A549 (cell line): ENCODE measurements around the gene UROC1. TPM values are rescaled to one million over a fixed set of nuclear protein-coding genes. Genes with fewer than 3 reads are reported as not detected.

Experiments
- ATAC-seq, 2 experiments: fragments of 200-7000 bp in 1 of 2; fragments of >200 bp in 1 of 2; cut with Nextera tagmentation in 1 of 2; cut with Tn5 transposase in 1 of 2; 3 replicates each; pipeline versions ENCODE4 v1.8.0 to v1.9.1; 2018 to 2020; ENCODE audit warnings: mild to moderate bottlenecking in 1 of 2, moderate library complexity in 1 of 2
- CTCF ChIA-PET: fragments of 300-600 bp; sonication (Branson Sonifier 250); formaldehyde crosslinking; extraction: SDS; loops from one replicate; lab custom pipeline; 2021; ENCODE audit warnings: antibody characterized with exemption, inconsistent platforms; lab: Yijun Ruan, JAX
- POLR2A ChIA-PET: fragments of 350-600 bp; formaldehyde crosslinking; extraction: SDS; loops from one replicate; lab custom pipeline; 2021; ENCODE audit warnings: antibody characterized with exemption, inconsistent platforms; lab: Yijun Ruan, JAX
- DNase-seq, 2 experiments: peaks; one replicate each; pipeline versions ENCODE4 v3.0.0 to v3.0.0-alpha.2; 2011 to 2016; ENCODE audit warnings: low read depth in 1 of 2, low spot score in 1 of 2
- FAIRE-seq: peaks from 2 replicates; lab custom pipeline; 2011; peaks lifted over from hg19 to GRCh38; lab: Jason Lieb, UNC
- H3K27ac ChIP-seq, 2 experiments: fragments of >200 bp; sonication (Bioruptor Twin); formaldehyde crosslinking; 3 replicates each; pipeline ENCODE4 v1.5.1; 2016 to 2017
- H3K4me1 ChIP-seq: fragments of >200 bp; sonication (Bioruptor Twin); formaldehyde crosslinking; 3 replicates; pipeline ENCODE4 v1.6.1; 2016
- H3K4me2 ChIP-seq: fragments of >200 bp; sonication (Bioruptor Twin); formaldehyde crosslinking; 3 replicates; pipeline ENCODE4 v1.6.1; 2016
- H3K4me3 ChIP-seq: fragments of >200 bp; sonication (Bioruptor Twin); formaldehyde crosslinking; 3 replicates; pipeline ENCODE4 v1.5.1; 2016
- H3K9me3 ChIP-seq: fragments of >200 bp; sonication (Bioruptor Twin); formaldehyde crosslinking; 3 replicates; pipeline ENCODE4 v1.6.1; 2016
- BCL3 ChIP-seq: fragments of >200 bp; sonication (Bioruptor Twin); formaldehyde crosslinking; IDR thresholded peaks from 3 replicates; pipeline ENCODE4 v1.6.1; 2016
- CBX2 ChIP-seq: fragments of 200-600 bp; sonication (generic); IDR thresholded peaks from 2 replicates; pipeline ENCODE4 v1.6.1; 2016; ENCODE audit warnings: low read depth, mild to moderate bottlenecking, borderline replicate concordance
- CEBPB ChIP-seq, 2 experiments: fragments of >200 bp in 1 of 2; sonication (Bioruptor Twin) in 1 of 2; formaldehyde crosslinking in 1 of 2; IDR thresholded peaks; 2 replicates each; pipeline ENCODE4 v1.6.1; 2012 to 2016
- CHD2 ChIP-seq: fragments of 150-350 bp; IDR thresholded peaks from 2 replicates; pipeline ENCODE4 v1.6.1; 2014; ENCODE audit warnings: low read length; ENCODE audit not compliant: partially characterized antibody
- FOXS1 ChIP-seq: fragments of 250-450 bp; sonication (Bioruptor Pico); IDR thresholded peaks from 2 replicates; pipeline ENCODE4 v1.5.0; 2020; ENCODE audit warnings: mild to moderate bottlenecking, moderate library complexity
- GATA3 ChIP-seq: IDR thresholded peaks from 2 replicates; pipeline ENCODE4 v1.6.1; 2012; ENCODE audit warnings: borderline replicate concordance
- HDAC2 ChIP-seq: fragments of 200-600 bp; sonication (generic); IDR thresholded peaks from 2 replicates; pipeline ENCODE4 v1.6.1; 2016
- HMGXB4 ChIP-seq: fragments of 250-450 bp; sonication (Bioruptor Pico); IDR thresholded peaks from 2 replicates; pipeline ENCODE4 v1.5.0; 2021; ENCODE audit warnings: mild to moderate bottlenecking, moderate library complexity, borderline replicate concordance
- HOXB5 ChIP-seq: fragments of 250-450 bp; sonication (Bioruptor Pico); IDR thresholded peaks from 2 replicates; pipeline ENCODE4 v1.5.0; 2020; ENCODE audit warnings: mild to moderate bottlenecking, moderate library complexity
- KDM5A ChIP-seq: fragments of 200-600 bp; sonication (generic); IDR thresholded peaks from 2 replicates; pipeline ENCODE4 v1.6.1; 2016; ENCODE audit warnings: antibody characterized with exemption, mild to moderate bottlenecking
- MAFK ChIP-seq: fragments of 450-650 bp; IDR thresholded peaks from 2 replicates; pipeline ENCODE4 v1.6.1; 2014; ENCODE audit not compliant: partially characterized antibody
- MYC ChIP-seq: IDR thresholded peaks from 2 replicates; pipeline ENCODE4 v1.6.1; 2012; ENCODE audit warnings: mild to moderate bottlenecking, inconsistent platforms, low read length, improper control_type of control experiment, borderline replicate concordance
- POLR2A ChIP-seq: IDR thresholded peaks from 2 replicates; pipeline ENCODE4 v1.6.1; 2012; ENCODE audit warnings: mild to moderate bottlenecking, low read length
- POLR2AphosphoS2 ChIP-seq: conservative IDR thresholded peaks from 2 replicates; pipeline ENCODE4 v1.6.1; 2012; ENCODE audit warnings: low read length, improper control_type of control experiment, inconsistent platforms
- RAD21 ChIP-seq, 2 experiments: fragments of >200 bp in 1 of 2; sonication (Bioruptor Twin) in 1 of 2; formaldehyde crosslinking in 1 of 2; IDR thresholded peaks in 1 of 2; conservative IDR thresholded peaks in 1 of 2; 2 replicates in 1 of 2; 3 replicates in 1 of 2; pipeline ENCODE4 v1.6.1; 2012 to 2018; ENCODE audit warnings: inconsistent platforms in 1 of 2
- RARB ChIP-seq: fragments of 250-450 bp; sonication (Bioruptor Pico); IDR thresholded peaks from 2 replicates; pipeline ENCODE4 v1.8.0; 2021; ENCODE audit warnings: mild to moderate bottlenecking, moderate library complexity
- RFX5 ChIP-seq: fragments of 450-650 bp; IDR thresholded peaks from 2 replicates; pipeline ENCODE4 v1.7.1; 2014; ENCODE audit warnings: antibody characterized with exemption, mild to moderate bottlenecking, moderate library complexity
- ZSCAN20 ChIP-seq: fragments of 250-450 bp; sonication (Bioruptor Pico); IDR thresholded peaks from 2 replicates; pipeline ENCODE4 v1.8.0; 2022; ENCODE audit warnings: mild to moderate bottlenecking, moderate library complexity
- WGBS: methylation state at CpG from one replicate; pipeline ENCODE4 v1.1.6; 2017; ENCODE audit errors: missing lambda C conversion rate; 5-methylcytosine and 5-hydroxymethylcytosine counted together
- polyA plus RNA-seq, 4 experiments: library from polyadenylated mRNA; depleted of rRNA in 3 of 4; stranded (reverse); fragments of >200 nt; fragmentation: RNase III in 1 of 4; extraction: RNeasy Plus Mini Kit Qiagen cat#74134 plus additional on column Dnase treatment in 1 of 4; gene quantifications; 2 replicates in 3 of 4; 3 replicates in 1 of 4; pipeline ENCODE4 v1.2.3, GENCODE V29; 2011 to 2017
- TF ChIP-seq, protein P1 (sequence below): fragments of >200 bp; sonication (Bioruptor Twin); formaldehyde crosslinking; IDR thresholded peaks from 2 replicates; pipeline ENCODE4 v1.6.1; 2016
- TF ChIP-seq, protein P2 (sequence below): IDR thresholded peaks from 2 replicates; pipeline ENCODE4 v1.6.1; 2012; ENCODE audit warnings: low read depth, borderline replicate concordance
- TF ChIP-seq, protein P3 (sequence below): fragments of 200-600 bp; sonication (generic); IDR thresholded peaks from 2 replicates; pipeline ENCODE4 v1.6.1; 2016; ENCODE audit warnings: antibody characterized with exemption, mild to moderate bottlenecking, moderate library complexity

Gene UROC1
- polyA plus RNA-seq, 2 of the 4 experiments (the other 2 are of a cell fraction): not detected

DNA sequence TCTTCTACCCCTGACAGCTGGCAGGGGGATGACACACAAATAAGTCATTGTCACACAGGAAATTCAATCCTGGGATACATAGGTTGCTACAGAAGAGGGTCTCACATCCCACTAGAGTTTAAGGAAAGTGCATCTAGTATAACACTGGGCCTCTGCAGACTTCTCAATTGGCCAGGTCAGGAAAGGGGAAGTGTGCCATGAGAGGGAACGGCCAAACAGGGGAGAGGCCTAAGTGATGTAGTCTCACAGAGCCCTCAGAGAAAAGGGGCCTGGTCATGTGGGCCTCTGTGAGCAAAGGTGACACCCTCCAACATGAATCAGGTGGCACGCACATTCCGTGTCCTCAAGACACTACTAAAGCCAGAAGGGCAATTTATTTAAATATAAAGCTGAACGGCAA lies 53.1 kb downstream of the UROC1 start:
- Histone ChIP-seq H3K27ac (no peak overlapping the region), H3K4me2 (no peak overlapping the region), H3K4me3 (no peak overlapping the region), H3K4me1 (no peaks in the 10 kb centered on the region), H3K9me3 (no peaks in the 10 kb centered on the region)
- ATAC-seq: no peak
- TF ChIP-seq MYC (no peak), CEBPB (IDR thresholded peaks at IDR 0.05) (no peak), BCL3 (no peak), POLR2A (no peak), POLR2AphosphoS2 (no peak), GATA3 (no peak), FOXS1 (CRISPR knock-in tag) (no peak), RARB (CRISPR knock-in tag) (no peak), ZSCAN20 (CRISPR knock-in tag) (no peak), HMGXB4 (CRISPR knock-in tag) (no peak), RFX5 (no peak)
- no peak for FAIRE-seq
- CTCF ChIA-PET: no interaction called here
- 69% methylated on average over 4 of the region's 4 CpGs for WGBS
- no peak for DNase-seq
- POLR2A ChIA-PET: no interaction called here

GRCh38 chr3:126464093-126464492 lies 53.5 kb downstream of the UROC1 start:
- TF ChIP-seq, protein P1, sequence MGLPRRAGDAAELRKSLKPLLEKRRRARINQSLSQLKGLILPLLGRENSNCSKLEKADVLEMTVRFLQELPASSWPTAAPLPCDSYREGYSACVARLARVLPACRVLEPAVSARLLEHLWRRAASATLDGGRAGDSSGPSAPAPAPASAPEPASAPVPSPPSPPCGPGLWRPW: no peak
- TF ChIP-seq HDAC2 (no peak), HMGXB4 (CRISPR knock-in tag) (no peak)
- H3K4me1 ChIP-seq: no peaks in the 10 kb centered on the region
- H3K27ac ChIP-seq: no peak overlapping the region
- no peak overlapping the region for H3K4me2 ChIP-seq
- ChIA-PET CTCF (interaction anchor here (0.6 kb wide), 1 partner anchor 1331 kb away, joined by 3 read pairs; no protein-coding TSS in a partner anchor), POLR2A (no interaction called here)
- WGBS: 100% methylated on average over 4 of the region's 4 CpGs
- H3K4me3 ChIP-seq: no peak overlapping the region
- DNase-seq (no peak), FAIRE-seq (no peak), ATAC-seq (no peak)
- H3K9me3 ChIP-seq: no peaks in the 10 kb centered on the region

GRCh38 chr3:126463521-126463920 lies 54.1 kb downstream of the UROC1 start:
- ATAC-seq (no peak), DNase-seq (no peak), FAIRE-seq (no peak)
- TF ChIP-seq MAFK: no peak
- TF ChIP-seq HMGXB4 (CRISPR knock-in tag): no peak
- no peak for TF ChIP-seq CHD2
- TF ChIP-seq HOXB5 (CRISPR knock-in tag): no peak
- TF ChIP-seq, protein P2, sequence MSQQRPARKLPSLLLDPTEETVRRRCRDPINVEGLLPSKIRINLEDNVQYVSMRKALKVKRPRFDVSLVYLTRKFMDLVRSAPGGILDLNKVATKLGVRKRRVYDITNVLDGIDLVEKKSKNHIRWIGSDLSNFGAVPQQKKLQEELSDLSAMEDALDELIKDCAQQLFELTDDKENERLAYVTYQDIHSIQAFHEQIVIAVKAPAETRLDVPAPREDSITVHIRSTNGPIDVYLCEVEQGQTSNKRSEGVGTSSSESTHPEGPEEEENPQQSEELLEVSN: no peak
- TF ChIP-seq ZSCAN20 (CRISPR knock-in tag): no peak
- no peak for TF ChIP-seq KDM5A
- TF ChIP-seq, protein P3, sequence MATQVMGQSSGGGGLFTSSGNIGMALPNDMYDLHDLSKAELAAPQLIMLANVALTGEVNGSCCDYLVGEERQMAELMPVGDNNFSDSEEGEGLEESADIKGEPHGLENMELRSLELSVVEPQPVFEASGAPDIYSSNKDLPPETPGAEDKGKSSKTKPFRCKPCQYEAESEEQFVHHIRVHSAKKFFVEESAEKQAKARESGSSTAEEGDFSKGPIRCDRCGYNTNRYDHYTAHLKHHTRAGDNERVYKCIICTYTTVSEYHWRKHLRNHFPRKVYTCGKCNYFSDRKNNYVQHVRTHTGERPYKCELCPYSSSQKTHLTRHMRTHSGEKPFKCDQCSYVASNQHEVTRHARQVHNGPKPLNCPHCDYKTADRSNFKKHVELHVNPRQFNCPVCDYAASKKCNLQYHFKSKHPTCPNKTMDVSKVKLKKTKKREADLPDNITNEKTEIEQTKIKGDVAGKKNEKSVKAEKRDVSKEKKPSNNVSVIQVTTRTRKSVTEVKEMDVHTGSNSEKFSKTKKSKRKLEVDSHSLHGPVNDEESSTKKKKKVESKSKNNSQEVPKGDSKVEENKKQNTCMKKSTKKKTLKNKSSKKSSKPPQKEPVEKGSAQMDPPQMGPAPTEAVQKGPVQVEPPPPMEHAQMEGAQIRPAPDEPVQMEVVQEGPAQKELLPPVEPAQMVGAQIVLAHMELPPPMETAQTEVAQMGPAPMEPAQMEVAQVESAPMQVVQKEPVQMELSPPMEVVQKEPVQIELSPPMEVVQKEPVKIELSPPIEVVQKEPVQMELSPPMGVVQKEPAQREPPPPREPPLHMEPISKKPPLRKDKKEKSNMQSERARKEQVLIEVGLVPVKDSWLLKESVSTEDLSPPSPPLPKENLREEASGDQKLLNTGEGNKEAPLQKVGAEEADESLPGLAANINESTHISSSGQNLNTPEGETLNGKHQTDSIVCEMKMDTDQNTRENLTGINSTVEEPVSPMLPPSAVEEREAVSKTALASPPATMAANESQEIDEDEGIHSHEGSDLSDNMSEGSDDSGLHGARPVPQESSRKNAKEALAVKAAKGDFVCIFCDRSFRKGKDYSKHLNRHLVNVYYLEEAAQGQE: no peak
- no peak for TF ChIP-seq CEBPB (IDR thresholded peaks at IDR 0.05)
- no peak for TF ChIP-seq FOXS1 (CRISPR knock-in tag)
- no peak for TF ChIP-seq RAD21 (conservative IDR thresholded peaks at IDR 0.05 in 1 of 2, IDR thresholded peaks at IDR 0.05 in 1 of 2)
- TF ChIP-seq CBX2: no peak
- TF ChIP-seq GATA3: no peak
- ChIA-PET CTCF (interaction anchor here (0.6 kb wide), 1 partner anchor 1331 kb away, joined by 3 read pairs; no protein-coding TSS in a partner anchor), POLR2A (no interaction called here)
- WGBS: 90% methylated on average over 2 of the region's 2 CpGs
- Histone ChIP-seq H3K9me3 (no peaks in the 10 kb centered on the region), H3K27ac (no peak overlapping the region), H3K4me3 (no peak overlapping the region), H3K4me2 (no peak overlapping the region), H3K4me1 (no peaks in the 10 kb centered on the region)
